ENCODE results near the gene MITF.

Gene MITF

GRCh38 chr3:69838217-69838616 lies 99.0 kb downstream of the MITF start:
- no peak for DNase-seq (ENCODE audit: low spot score)

GRCh38 chr3:69838696-69839515 lies 99.6 kb downstream of the MITF start:
- no peak for DNase-seq (ENCODE audit: low spot score)

- no peak for DNase-seq (ENCODE audit: low spot score)
Measured at GRCh38 chr3:69842351-69842750, 103.1 kb downstream of the MITF start.

- no peak for DNase-seq (ENCODE audit: low spot score)
Measured at GRCh38 chr3:69842789-69843188, 103.5 kb downstream of the MITF start.

GRCh38 chr3:69844706-69845105 lies 105.4 kb downstream of the MITF start:
- DNase-seq (ENCODE audit: low spot score): no peak

- DNase-seq (ENCODE audit: low spot score): no peak
Measured at GRCh38 chr3:69847303-69847702, 108.0 kb downstream of the MITF start.

- no peak for DNase-seq (ENCODE audit: low spot score)
Measured at GRCh38 chr3:69848113-69848512, 108.8 kb downstream of the MITF start.

- no peak for DNase-seq (ENCODE audit: low spot score)
Measured at GRCh38 chr3:69850849-69851248, 111.6 kb downstream of the MITF start.

GRCh38 chr3:69853027-69853426 lies 113.8 kb downstream of the MITF start:
- DNase-seq (ENCODE audit: low spot score): no peak

- peak; percentile 35 for DNase-seq (ENCODE audit: low spot score)
Measured at GRCh38 chr3:69855436-69856162, 116.3 kb downstream of the MITF start.

GRCh38 chr3:69856965-69857705 lies 117.9 kb downstream of the MITF start:
- no peak for DNase-seq (ENCODE audit: low spot score)

- no peak for DNase-seq (ENCODE audit: low spot score)
Measured at GRCh38 chr3:69861556-69861955, 122.3 kb downstream of the MITF start.

GRCh38 chr3:69864141-69864540 lies 124.9 kb downstream of the MITF start:
- no peak for DNase-seq (ENCODE audit: low spot score)

GRCh38 chr3:69864766-69865165 lies 125.5 kb downstream of the MITF start:
- DNase-seq (ENCODE audit: low spot score): no peak

GRCh38 chr3:69865925-69866679 lies 126.8 kb downstream of the MITF start:
- no peak for DNase-seq (ENCODE audit: low spot score)

- no peak for DNase-seq (ENCODE audit: low spot score)
Measured at GRCh38 chr3:69866988-69867720, 127.9 kb downstream of the MITF start.

GRCh38 chr3:69867941-69868505 lies 128.8 kb downstream of the MITF start:
- no peak for DNase-seq (ENCODE audit: low spot score)

- DNase-seq (ENCODE audit: low spot score): no peak
Measured at GRCh38 chr3:69868841-69869420, 129.7 kb downstream of the MITF start.

GRCh38 chr3:69869643-69870042 lies 130.4 kb downstream of the MITF start:
- DNase-seq (ENCODE audit: low spot score): no peak

- no peak for DNase-seq (ENCODE audit: low spot score)
Measured at GRCh38 chr3:69871251-69871650, 132.0 kb downstream of the MITF start.

- DNase-seq (ENCODE audit: low spot score): no peak
Measured at GRCh38 chr3:69871868-69872267, 132.6 kb downstream of the MITF start.
